Loucy (cell line): Measurements from ENCODE around the gene PDE11A.

Experiments used
- H2AFZ ChIP-seq: fragments of 200-600 bp; sonication (generic); 2 replicates; pipeline ENCODE4 v1.6.0; 2016; ENCODE audit warnings: antibody characterized with exemption, mild to moderate bottlenecking, low read length, moderate library complexity
- H3F3A ChIP-seq: fragments of 200-600 bp; 2 replicates; pipeline ENCODE4 v1.6.0; 2016; ENCODE audit warnings: antibody characterized with exemption, low read depth, mild to moderate bottlenecking
- H3K27me3 ChIP-seq: fragments of 200-600 bp; sonication (generic); 2 replicates; pipeline ENCODE4 v1.6.1; 2014; ENCODE audit warnings: low read length, mild to moderate bottlenecking; ENCODE audit not compliant: insufficient read depth, poor library complexity, severe bottlenecking
- H3K36me3 ChIP-seq: fragments of 200-600 bp; sonication (generic); 2 replicates; pipeline ENCODE4 v1.6.1; 2016; ENCODE audit warnings: low read length; ENCODE audit not compliant: insufficient read depth
- H3K4me1 ChIP-seq: fragments of 200-600 bp; sonication (generic); 2 replicates; pipeline ENCODE4 v1.5.1; 2014; ENCODE audit warnings: low read length, mild to moderate bottlenecking; ENCODE audit not compliant: insufficient read depth, poor library complexity, severe bottlenecking
- H3K4me2 ChIP-seq: fragments of 200-600 bp; sonication (generic); 2 replicates; pipeline ENCODE4 v1.6.0; 2014; ENCODE audit warnings: antibody characterized with exemption, low read length, low read depth, mild to moderate bottlenecking; ENCODE audit not compliant: poor library complexity, severe bottlenecking
- H3K4me3 ChIP-seq: fragments of 200-600 bp; sonication (generic); 2 replicates; pipeline ENCODE4 v1.5.1; 2014; ENCODE audit warnings: low read length, mild to moderate bottlenecking, mixed read lengths; ENCODE audit not compliant: poor library complexity, severe bottlenecking
- H3K79me2 ChIP-seq: fragments of 200-600 bp; sonication (generic); 2 replicates; pipeline ENCODE4 v1.6.1; 2014; ENCODE audit warnings: low read length; ENCODE audit not compliant: insufficient read depth
- H3K9ac ChIP-seq: fragments of 200-600 bp; sonication (generic); 2 replicates; pipeline ENCODE4 v1.6.0; 2014; ENCODE audit warnings: mild to moderate bottlenecking, low read depth, low read length, moderate library complexity; ENCODE audit not compliant: poor library complexity, severe bottlenecking
- H3K9me2 ChIP-seq: fragments of 200-600 bp; sonication (generic); replicated peaks from 2 replicates; pipeline ENCODE4 v1.6.1; 2016; ENCODE audit warnings: low read depth, low read length, mixed read lengths
- H3K9me3 ChIP-seq: fragments of 200-600 bp; sonication (generic); 2 replicates; pipeline ENCODE4 v1.6.1; 2014; ENCODE audit warnings: mild to moderate bottlenecking, antibody characterized with exemption, low read length, low read depth; ENCODE audit not compliant: insufficient read depth
- H4K20me1 ChIP-seq: fragments of 200-600 bp; sonication (generic); 2 replicates; pipeline ENCODE4 v1.6.0; 2014; ENCODE audit warnings: antibody characterized with exemption, low read length, mild to moderate bottlenecking; ENCODE audit not compliant: insufficient read depth, poor library complexity, severe bottlenecking
- CTCF ChIP-seq: fragments of 200-600 bp; sonication (generic); conservative IDR thresholded peaks from 2 replicates; pipeline ENCODE4 v1.5.1; 2014; ENCODE audit warnings: mild to moderate bottlenecking, antibody characterized with exemption, low read length
- EZH2phosphoT487 ChIP-seq: fragments of 200-600 bp; IDR thresholded peaks from 2 replicates; pipeline ENCODE4 v1.6.1; 2018; ENCODE audit warnings: antibody characterized with exemption, mild to moderate bottlenecking, moderate library complexity, borderline replicate concordance

The PDE11A gene

DNA sequence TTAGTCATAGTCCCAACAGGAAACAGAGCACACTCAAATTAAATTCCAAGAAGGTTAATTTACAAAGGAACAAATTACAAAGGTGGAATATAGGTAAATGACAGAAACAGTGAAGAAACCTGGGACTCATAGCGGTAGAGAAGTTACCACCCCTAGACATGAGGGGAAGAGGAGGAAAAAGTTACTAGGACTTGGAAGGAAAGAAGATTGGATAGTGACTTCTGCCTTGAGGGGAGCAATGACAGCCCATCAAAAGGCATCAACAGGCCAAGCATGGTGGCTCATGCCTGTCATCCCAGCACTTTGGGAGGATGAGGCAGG, 2.4 kb upstream of the PDE11A start:
- H2AFZ ChIP-seq: 0 out of 2 replicates have a peak overlapping the region, but pooled peaks have one; percentile 47

DNA sequence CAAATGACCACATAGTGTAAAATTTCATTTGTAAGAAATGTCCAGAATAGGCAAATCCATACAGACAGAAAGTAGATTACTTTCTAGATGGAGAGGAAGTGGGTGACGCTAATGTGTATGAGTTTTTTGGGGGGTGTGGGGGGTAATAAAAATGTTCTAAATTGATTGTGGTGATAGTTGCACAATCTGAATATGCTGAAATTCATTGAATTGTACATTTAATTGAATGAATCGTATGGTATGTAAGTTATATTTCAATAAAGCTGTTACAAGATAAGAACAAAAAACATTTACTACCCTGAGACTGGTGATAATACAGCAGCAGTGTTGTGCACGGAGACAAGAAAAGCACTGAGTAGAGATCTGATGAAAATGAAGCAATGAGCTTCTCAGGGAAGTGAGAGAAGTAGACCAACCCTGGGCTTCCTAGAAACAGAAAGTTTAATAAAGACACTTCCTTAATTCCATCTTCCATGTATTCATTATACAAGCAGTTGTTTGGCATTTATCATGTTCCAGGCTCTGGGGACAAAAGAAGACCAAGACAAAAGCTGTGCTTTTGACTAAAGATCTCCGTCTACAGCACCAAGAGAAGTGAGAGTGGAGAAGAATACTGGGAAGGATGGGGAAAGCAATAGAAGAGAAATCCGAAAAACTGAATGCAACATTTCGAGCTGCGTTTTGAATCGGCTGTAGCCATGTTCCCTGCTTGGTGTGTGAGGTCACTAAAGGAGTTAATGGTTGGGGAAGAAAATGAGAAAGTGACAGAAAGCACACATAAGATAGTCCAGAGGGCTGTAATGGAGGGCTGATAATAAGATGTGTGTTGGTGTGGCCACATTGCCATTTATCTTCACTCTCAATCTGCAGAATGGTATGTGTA, 1.8 kb upstream of the PDE11A start:
- no peaks in the 10 kb centered on the region for H3F3A ChIP-seq
- H3K4me3 ChIP-seq: no peak overlapping the region
- H3K4me2 ChIP-seq: peak overlapping the region; percentile 22
- no peaks in the 10 kb centered on the region for H4K20me1 ChIP-seq
- H3K4me1 ChIP-seq: peaks cover 25% of the 10 kb centered on the region
- no peaks in the 10 kb centered on the region for H3K9me2 ChIP-seq
- peak overlapping the region; percentile 47; the same call in 1 of the 2 replicates for H2AFZ ChIP-seq
- TF ChIP-seq CTCF (no peak), EZH2phosphoT487 (no peak)
- no peak overlapping the region for H3K9ac ChIP-seq
- no peaks in the 10 kb centered on the region for H3K36me3 ChIP-seq
- no peaks in the 10 kb centered on the region for H3K79me2 ChIP-seq
- peaks cover 1% of the 10 kb centered on the region; the same call in 1 of the 2 replicates for H3K9me3 ChIP-seq
- no peaks in the 10 kb centered on the region for H3K27me3 ChIP-seq

More for the DNA sequence above, 2.4 kb upstream of the PDE11A start:
- H4K20me1 ChIP-seq: no peaks in the 10 kb centered on the region
- TF ChIP-seq EZH2phosphoT487 (no peak), CTCF (no peak)
- peaks cover 4% of the 10 kb centered on the region; the same call in 1 of the 2 replicates for H3K9me3 ChIP-seq
- no peaks in the 10 kb centered on the region for H3K79me2 ChIP-seq
- H3K4me3 ChIP-seq: no peak overlapping the region
- no peak overlapping the region for H3K9ac ChIP-seq
- no peaks in the 10 kb centered on the region for H3F3A ChIP-seq
- no peaks in the 10 kb centered on the region for H3K27me3 ChIP-seq
- H3K4me1 ChIP-seq: peaks cover 25% of the 10 kb centered on the region
- H3K9me2 ChIP-seq: no peaks in the 10 kb centered on the region
- no peak overlapping the region for H3K4me2 ChIP-seq
- H3K36me3 ChIP-seq: no peaks in the 10 kb centered on the region

DNA sequence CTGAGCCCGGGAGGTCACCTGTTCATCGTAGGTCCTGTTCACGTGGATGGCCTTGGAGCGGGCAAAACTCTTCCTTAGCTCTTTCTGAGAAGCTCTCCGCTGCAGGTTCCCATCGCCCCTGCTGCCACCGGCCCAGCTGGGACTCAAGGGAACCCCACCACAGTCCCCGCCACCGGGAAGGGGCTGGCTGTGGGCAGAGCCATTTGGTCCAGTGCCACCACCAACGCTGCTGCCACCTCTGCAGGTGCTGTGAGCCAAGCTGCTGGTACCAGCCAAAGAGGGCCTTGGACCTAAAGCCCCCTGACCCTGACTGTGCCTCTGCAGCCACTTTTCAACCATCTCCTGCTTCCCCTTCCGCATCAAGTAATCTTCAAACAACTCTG, 586 bp downstream of the PDE11A start:
- peak overlapping the region; percentile 67 for H3K4me3 ChIP-seq
- TF ChIP-seq CTCF (no peak), EZH2phosphoT487 (no peak)
- H3K4me2 ChIP-seq: peak overlapping the region; percentile 79
- peak overlapping the region; percentile 75; the same call in 1 of the 2 replicates for H2AFZ ChIP-seq
- peaks cover 28% of the 10 kb centered on the region for H3K4me1 ChIP-seq
- no peaks in the 10 kb centered on the region for H4K20me1 ChIP-seq
- no peaks in the 10 kb centered on the region for H3K9me2 ChIP-seq
- H3K9me3 ChIP-seq: no peaks in the 10 kb centered on the region
- H3K36me3 ChIP-seq: no peaks in the 10 kb centered on the region
- H3K27me3 ChIP-seq: no peaks in the 10 kb centered on the region
- no peaks in the 10 kb centered on the region for H3K79me2 ChIP-seq
- peak overlapping the region; percentile 35 for H3K9ac ChIP-seq
- H3F3A ChIP-seq: no peaks in the 10 kb centered on the region
